ENCODE data around the gene NCF4. TPM values are rescaled to one million over a fixed set of nuclear protein-coding genes. Genes with fewer than 3 reads are reported as not detected.

Gene NCF4
- total RNA-seq, 2 donors from 2014 or later, result not detected

GRCh38 chr22:36891646-36892045 is 30.8 kb downstream of the NCF4 start:
- H3K36me3 ChIP-seq (ENCODE audit: control insufficient read depth, insufficient read depth, low read length), result no peaks in the 10 kb centered on the region

GRCh38 chr22:36892292-36892691 is 31.5 kb downstream of the NCF4 start:
- TF ChIP-seq, protein P1, sequence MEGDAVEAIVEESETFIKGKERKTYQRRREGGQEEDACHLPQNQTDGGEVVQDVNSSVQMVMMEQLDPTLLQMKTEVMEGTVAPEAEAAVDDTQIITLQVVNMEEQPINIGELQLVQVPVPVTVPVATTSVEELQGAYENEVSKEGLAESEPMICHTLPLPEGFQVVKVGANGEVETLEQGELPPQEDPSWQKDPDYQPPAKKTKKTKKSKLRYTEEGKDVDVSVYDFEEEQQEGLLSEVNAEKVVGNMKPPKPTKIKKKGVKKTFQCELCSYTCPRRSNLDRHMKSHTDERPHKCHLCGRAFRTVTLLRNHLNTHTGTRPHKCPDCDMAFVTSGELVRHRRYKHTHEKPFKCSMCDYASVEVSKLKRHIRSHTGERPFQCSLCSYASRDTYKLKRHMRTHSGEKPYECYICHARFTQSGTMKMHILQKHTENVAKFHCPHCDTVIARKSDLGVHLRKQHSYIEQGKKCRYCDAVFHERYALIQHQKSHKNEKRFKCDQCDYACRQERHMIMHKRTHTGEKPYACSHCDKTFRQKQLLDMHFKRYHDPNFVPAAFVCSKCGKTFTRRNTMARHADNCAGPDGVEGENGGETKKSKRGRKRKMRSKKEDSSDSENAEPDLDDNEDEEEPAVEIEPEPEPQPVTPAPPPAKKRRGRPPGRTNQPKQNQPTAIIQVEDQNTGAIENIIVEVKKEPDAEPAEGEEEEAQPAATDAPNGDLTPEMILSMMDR (conservative IDR thresholded peaks at IDR 0.05), result no peak
- Mint-ChIP-seq H3K36me3 (ENCODE audit: low read depth) (no peaks in the 10 kb centered on the region), H3K9me3 (peaks cover 24% of the 10 kb centered on the region), H3K4me3 (no peak overlapping the region), H3K27ac (no peak overlapping the region), H3K27me3 (ENCODE audit: insufficient read depth) (peaks cover 16% of the 10 kb centered on the region), H3K4me1 (no peaks in the 10 kb centered on the region)
- Histone ChIP-seq H3K4me1 (ENCODE audit: control insufficient read depth, insufficient read depth, low read length) (no peaks in the 10 kb centered on the region), H3K4me3 (ENCODE audit: low read length) (no peak overlapping the region), H3K9me3 (ENCODE audit: control insufficient read depth, low read length) (peaks cover 14% of the 10 kb centered on the region), H3K27ac (ENCODE audit: low read depth, low read length) (no peak overlapping the region), H3K36me3 (ENCODE audit: control insufficient read depth, insufficient read depth, low read length) (no peaks in the 10 kb centered on the region), H3K27me3 (ENCODE audit: control insufficient read depth, insufficient read depth, low read length, poor library complexity, severe bottlenecking) (no peaks in the 10 kb centered on the region), H3K9ac (ENCODE audit: extremely low read depth, low read length, poor library complexity, severe bottlenecking) (no peak overlapping the region)
- 57 to 63% methylated on average over 1 to 2 of the region's 2 CpGs for WGBS, 2 experiments (ENCODE audit: insufficient coverage in 1 of 2, insufficient read length in 1 of 2)
- no peak for DNase-seq

More at GRCh38 chr22:36891646-36892045, 30.8 kb downstream of the NCF4 start:
- DNase-seq, result no peak
- Mint-ChIP-seq H3K9me3 (peaks cover 20% of the 10 kb centered on the region), H3K27me3 (ENCODE audit: insufficient read depth) (peaks cover 13% of the 10 kb centered on the region), H3K4me3 (no peak overlapping the region), H3K36me3 (ENCODE audit: low read depth) (no peaks in the 10 kb centered on the region), H3K27ac (no peak overlapping the region), H3K4me1 (no peaks in the 10 kb centered on the region)
- TF ChIP-seq, protein P1 (conservative IDR thresholded peaks at IDR 0.05), result no peak
- WGBS, 2 experiments (ENCODE audit: insufficient coverage in 1 of 2, insufficient read length in 1 of 2), result no CpG with 5 or more reads among the region's 1 CpG
- Histone ChIP-seq H3K27ac (ENCODE audit: low read depth, low read length) (no peak overlapping the region), H3K9me3 (ENCODE audit: control insufficient read depth, low read length) (peaks cover 14% of the 10 kb centered on the region), H3K9ac (ENCODE audit: extremely low read depth, low read length, poor library complexity, severe bottlenecking) (no peak overlapping the region), H3K4me3 (ENCODE audit: low read length) (no peak overlapping the region), H3K4me1 (ENCODE audit: control insufficient read depth, insufficient read depth, low read length) (no peaks in the 10 kb centered on the region), H3K27me3 (ENCODE audit: control insufficient read depth, insufficient read depth, low read length, poor library complexity, severe bottlenecking) (no peaks in the 10 kb centered on the region)

DNA sequence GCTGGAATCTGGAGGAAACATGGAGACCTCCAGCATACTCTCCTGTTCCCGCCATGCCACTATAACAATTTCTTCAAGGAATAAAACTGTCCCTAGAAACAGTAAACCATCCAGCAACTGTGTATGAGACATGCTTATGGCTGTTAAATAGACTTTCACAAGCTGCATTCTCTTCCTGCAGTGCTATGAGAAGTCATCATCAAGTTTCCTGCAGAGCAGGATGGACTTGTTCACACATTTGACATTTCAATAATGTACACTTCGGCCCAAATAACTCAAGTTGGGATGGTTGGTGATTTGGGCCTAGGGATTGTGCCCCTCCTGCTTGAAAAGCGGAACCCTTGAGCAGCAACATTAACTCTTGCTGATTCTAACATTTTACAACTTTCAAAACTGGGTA is 32.5 kb downstream of the NCF4 start:
- no peak overlapping the region for H3K4me3 ChIP-seq (ENCODE audit: low read length)
- H3K27me3 ChIP-seq (ENCODE audit: control insufficient read depth, insufficient read depth, low read length, poor library complexity, severe bottlenecking), result no peaks in the 10 kb centered on the region
- H3K27me3 Mint-ChIP-seq (ENCODE audit: insufficient read depth), result peaks cover 16% of the 10 kb centered on the region
- TF ChIP-seq, protein P1 (conservative IDR thresholded peaks at IDR 0.05), result no peak
- no peak overlapping the region for H3K27ac ChIP-seq (ENCODE audit: low read depth, low read length)
- no peaks in the 10 kb centered on the region for H3K36me3 ChIP-seq (ENCODE audit: control insufficient read depth, insufficient read depth, low read length)
- no peaks in the 10 kb centered on the region for H3K36me3 Mint-ChIP-seq (ENCODE audit: low read depth)
- no peak for DNase-seq
- peaks cover 14% of the 10 kb centered on the region for H3K9me3 ChIP-seq (ENCODE audit: control insufficient read depth, low read length)
- no peaks in the 10 kb centered on the region for H3K4me1 Mint-ChIP-seq
- H3K9me3 Mint-ChIP-seq, result peaks cover 25% of the 10 kb centered on the region
- H3K4me3 Mint-ChIP-seq, result no peak overlapping the region
- no peak overlapping the region for H3K9ac ChIP-seq (ENCODE audit: extremely low read depth, low read length, poor library complexity, severe bottlenecking)
- H3K4me1 ChIP-seq (ENCODE audit: control insufficient read depth, insufficient read depth, low read length), result no peaks in the 10 kb centered on the region
- H3K27ac Mint-ChIP-seq, result no peak overlapping the region
- 88 to 94% methylated on average over 2 to 3 of the region's 3 CpGs for WGBS, 2 experiments (ENCODE audit: insufficient coverage in 1 of 2, insufficient read length in 1 of 2)

Measured in endodermal cell (in vitro differentiated cells).